Epidermal melanocyte (primary cell): ENCODE measurements around the gene PRRG3.
"Not testable (repeated sequence)": the region's sequence is repeated elsewhere in the genome, so short reads cannot be mapped to it uniquely, and the experiment has no call there.

Source experiments
- DNase-seq: peaks from one replicate; pipeline ENCODE4 v3.0.0; 2011; ENCODE audit warnings: low spot score; ENCODE audit not compliant: insufficient read length

The PRRG3 gene

GRCh38 chrX:151694661-151695582, at the start of gene PRRG3:
Gene PRRG3 (plus strand): TSS chrX:151695458. CDS start chrX:151698815, 3,357 bp downstream.
- no peak for DNase-seq

GRCh38 chrX:151675121-151675746, 20.0 kb upstream of the PRRG3 start:
- DNase-seq: no peak

DNA sequence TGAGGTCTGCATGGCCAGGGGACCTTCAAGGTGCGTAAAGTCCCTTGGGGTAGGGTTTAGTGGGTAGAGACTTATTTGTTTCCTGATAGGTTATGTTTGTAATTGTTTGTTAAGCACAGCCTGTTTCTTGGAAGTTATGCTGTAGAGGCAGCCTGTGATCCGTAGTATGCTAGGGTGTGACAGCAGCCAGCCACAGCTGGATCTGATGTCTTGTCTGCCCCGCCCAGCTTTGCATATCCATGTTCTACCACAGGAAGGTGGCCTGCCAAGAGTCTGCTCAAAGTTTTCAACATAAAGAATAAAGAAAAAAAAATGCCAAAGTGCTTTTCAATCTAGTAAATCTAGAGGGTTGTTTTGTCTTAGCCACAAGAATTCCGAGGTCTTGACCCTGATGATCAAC, 19.1 kb upstream of the PRRG3 start:
- no peak for DNase-seq

GRCh38 chrX:151679798-151680402, 15.4 kb upstream of the PRRG3 start:
- DNase-seq: no peak

DNA sequence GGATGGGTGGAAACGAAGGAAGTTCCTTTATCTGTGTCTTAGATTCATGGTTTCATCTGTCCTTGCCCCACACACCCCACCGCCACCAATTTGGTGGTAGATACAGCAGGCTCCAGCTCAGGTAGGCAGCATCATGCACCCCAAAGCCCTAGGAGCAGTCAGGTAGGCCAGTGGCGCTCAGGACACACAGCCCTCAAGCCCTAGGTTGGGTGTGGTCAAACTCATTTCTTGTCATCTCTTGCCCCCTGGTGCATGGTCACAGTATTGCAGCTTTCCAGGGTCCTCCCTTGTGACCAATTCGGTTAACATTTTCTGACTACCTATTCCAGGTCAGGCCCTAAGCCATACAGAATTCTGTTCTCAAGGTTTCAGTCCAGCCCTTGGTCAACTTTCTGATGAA, 14.5 kb upstream of the PRRG3 start:
- no peak for DNase-seq

DNA sequence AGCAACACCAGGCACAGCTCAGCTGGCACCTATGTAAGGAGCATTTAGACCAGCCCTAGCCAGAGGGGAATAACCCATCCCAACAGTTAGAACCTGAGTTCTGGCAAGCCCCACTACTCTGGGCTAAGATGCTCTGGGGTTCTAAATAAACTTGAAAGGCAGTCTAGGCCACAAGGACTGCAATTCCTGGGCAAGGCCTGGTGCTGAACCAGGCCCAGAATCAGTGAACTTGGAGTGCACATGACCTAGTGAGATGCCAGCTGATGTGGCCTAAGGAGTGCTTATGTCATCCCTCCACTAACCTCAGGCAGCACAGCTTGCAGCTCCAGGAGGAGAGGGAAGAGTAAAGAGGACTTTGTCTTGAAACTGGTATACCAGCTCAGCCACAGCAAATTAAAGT, 7.6 kb upstream of the PRRG3 start:
- no peak for DNase-seq

- DNase-seq: no peak
These were observed 6.6 kb upstream of the PRRG3 start for GRCh38 chrX:151688695-151689094.

GRCh38 chrX:151692825-151693224, 2.4 kb upstream of the PRRG3 start:
- no peak for DNase-seq

GRCh38 chrX:151694121-151694520, 1.1 kb upstream of the PRRG3 start:
- DNase-seq: no peak

DNA sequence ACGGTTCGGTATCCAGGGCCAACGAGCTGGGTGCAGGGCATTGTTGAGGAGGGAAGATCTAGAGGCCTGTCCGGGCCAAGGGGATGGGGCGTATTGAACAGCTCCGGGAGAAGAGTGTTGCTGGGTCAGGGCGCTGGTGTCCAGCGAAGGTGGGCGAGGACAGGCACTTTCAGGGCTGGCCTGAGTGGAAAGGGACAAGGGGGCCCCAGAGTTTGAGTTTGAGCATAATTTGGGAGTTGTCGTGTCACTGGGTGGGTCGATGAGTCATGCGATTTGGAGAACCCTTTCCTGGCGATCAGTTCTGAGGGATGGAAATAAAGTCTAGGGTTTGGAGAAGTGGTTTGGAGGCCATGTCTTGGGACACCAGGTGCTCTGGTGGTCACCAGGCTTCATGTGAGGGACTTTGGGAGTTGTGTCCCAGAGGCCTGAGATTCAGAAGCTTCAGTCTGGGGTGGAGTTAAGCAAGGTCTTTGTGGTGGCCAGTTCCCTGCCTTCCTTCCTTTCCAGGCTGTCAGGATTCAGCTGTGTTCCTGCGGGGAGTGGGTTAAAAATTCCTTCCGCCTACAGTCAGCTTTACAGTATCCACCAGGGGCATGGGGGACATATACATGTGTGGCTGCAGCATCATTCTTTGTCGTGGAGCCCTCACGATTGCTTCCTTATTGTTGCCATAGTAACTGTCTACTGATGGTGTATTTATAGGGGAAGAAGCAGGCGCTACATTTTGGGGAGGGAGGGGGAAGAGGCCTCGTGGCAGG, 504 bp downstream of the PRRG3 start:
- no peak for DNase-seq

GRCh38 chrX:151697082-151697481, 1.8 kb downstream of the PRRG3 start:
- not testable (repeated sequence) for DNase-seq

DNA sequence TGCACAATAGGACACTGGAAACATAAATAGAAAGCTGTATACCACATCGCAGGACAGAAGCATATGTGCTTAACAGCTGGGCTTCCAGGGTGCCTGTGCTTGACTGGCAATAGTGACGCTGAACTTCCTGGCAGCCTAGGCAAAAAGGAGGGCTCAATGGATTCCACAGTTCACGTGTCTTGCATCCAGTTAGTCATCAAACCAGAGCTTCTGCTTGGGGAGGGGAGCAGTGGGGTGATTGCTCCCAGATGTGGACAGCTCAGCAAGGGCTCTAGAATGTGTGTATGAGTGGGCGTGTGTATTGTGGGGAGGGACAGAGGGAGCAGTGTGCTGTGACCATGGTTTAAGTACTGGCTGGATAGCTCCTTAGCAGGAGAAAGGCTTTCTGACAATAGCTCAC, 2.3 kb downstream of the PRRG3 start:
- DNase-seq: no peak

- no peak for DNase-seq
These were observed 3.2 kb downstream of the PRRG3 start for GRCh38 chrX:151698485-151698884.

DNA sequence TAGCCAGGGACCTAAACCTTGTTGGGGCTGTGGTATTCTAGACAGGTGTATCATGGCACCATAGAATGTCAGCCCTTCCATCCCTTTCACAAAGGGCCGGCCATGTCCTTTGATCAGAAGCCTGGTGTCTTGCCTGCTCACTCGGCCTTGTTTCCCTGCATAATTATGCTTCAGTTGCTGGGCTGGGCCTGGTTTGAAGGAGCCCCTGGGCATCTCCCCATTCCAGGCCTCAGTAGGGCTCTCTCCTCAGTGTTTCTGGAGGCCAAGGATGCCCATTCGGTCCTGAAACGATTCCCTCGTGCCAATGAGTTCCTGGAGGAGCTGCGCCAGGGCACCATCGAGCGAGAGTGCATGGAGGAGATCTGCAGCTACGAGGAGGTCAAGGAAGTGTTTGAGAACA, 4.5 kb downstream of the PRRG3 start:
- no peak for DNase-seq

GRCh38 chrX:151700581-151700980, 5.3 kb downstream of the PRRG3 start:
- DNase-seq: no peak

GRCh38 chrX:151701071-151701470, 5.8 kb downstream of the PRRG3 start:
- DNase-seq: no peak

GRCh38 chrX:151701531-151701930, 6.3 kb downstream of the PRRG3 start:
- no peak for DNase-seq

GRCh38 chrX:151702026-151702714, 6.9 kb downstream of the PRRG3 start:
- DNase-seq: no peak

DNA sequence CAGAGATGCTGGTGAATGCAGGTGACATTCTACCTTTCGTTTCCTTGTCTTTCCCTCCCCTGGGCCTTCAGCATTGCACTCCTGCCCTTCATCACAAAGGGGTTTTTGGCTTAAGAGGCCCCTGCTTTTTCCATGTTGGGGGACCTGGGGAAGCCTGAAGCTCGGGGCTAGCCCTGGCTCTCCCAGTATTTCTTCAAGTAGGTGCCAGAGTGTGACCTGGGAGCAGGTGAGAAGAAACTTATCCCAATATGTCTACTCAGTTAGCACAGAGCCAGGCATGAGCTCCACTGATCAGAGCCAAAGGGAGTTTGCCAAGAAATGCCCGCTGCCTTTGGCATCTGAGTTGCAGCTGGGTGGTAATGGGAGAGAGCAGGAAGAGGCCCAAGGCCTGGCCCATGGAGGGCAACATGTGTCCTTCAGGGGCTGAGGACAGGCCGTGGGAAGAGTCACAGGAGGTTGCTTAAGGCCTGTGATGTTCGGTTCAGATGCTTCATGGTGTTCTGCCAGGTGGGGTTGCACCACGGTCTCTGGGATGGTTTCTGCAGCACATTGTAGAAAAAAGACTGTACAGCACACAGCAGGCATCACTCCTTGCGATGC, 7.6 kb downstream of the PRRG3 start:
- no peak for DNase-seq

GRCh38 chrX:151703487-151703886, 8.2 kb downstream of the PRRG3 start:
- DNase-seq: no peak
